Cardiac fibroblast (primary cell): Measurements from ENCODE around the gene KCNMB2.
"Not testable (repeated sequence)": the region's sequence is repeated elsewhere in the genome, so short reads cannot be mapped to it uniquely, and the experiment has no call there.

Source experiments
- DNase-seq, 2 donors: peaks; one replicate each; pipeline versions ENCODE4 v3.0.0 to v3.0.0-alpha.2; 2010; ENCODE audit warnings: low read depth in 2 of 2
- H3K4me3 ChIP-seq, 2 donors: replicated peaks in 1 of 2; 1 replicate in 1 of 2; 2 replicates in 1 of 2; pipeline ENCODE4 v1.5.1; 2011; ENCODE audit warnings: low read depth in 2 of 2, low read length in 2 of 2, mild to moderate bottlenecking in 2 of 2, moderate library complexity in 1 of 2
- CTCF ChIP-seq: IDR thresholded peaks from one replicate; pipeline ENCODE4 v1.5.1; 2011; ENCODE audit warnings: low read depth, mild to moderate bottlenecking, low read length, inconsistent platforms

Gene KCNMB2

DNA sequence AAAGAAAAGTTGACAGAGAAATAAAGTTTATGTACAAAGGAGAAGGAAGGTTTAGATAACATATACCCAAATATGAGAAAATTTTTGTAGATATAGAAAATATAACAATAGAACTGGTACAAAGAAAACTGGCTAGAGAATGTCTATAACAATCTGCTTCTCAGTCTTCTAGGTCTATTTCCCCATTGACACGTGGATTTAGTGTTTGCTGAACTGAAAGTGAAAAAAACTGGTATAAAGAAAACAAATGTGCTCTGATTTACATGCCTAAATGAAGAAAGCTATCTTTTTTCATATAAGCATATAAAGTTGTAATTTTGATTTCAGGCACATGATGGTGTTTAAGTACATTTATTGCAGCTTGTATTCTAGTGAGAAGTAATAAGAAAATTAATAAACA lies 9.8 kb downstream of the KCNMB2 start:
- H3K4me3 ChIP-seq, result no peak overlapping the region
- DNase-seq, result no peak
- no peak for TF ChIP-seq CTCF

DNA sequence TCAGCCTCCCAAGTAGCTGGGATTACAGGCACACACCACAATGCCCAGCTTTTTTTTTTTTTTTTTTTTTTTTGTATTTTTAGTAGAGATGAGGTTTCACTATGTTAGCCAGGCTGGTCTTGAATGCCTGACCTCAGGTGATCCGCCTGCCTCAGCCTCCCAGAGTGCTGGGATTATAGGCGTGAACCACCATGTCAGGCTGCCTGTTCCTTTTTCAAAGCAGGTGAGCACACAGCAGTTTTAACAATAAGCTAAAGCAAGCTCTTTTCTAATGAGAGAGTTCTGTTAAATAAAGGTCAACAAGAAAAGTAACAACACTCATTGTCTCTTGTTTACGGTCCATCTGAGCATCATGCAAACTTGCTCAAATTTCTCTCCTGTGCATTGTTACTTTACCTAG lies 13.2 kb downstream of the KCNMB2 start:
- H3K4me3 ChIP-seq, DNase-seq: not testable (repeated sequence)

- no peak for TF ChIP-seq CTCF
- DNase-seq, result peak; percentile 56 to 64
- no peak overlapping the region for H3K4me3 ChIP-seq
Observed at GRCh38 chr3:178551916-178552321, 15.7 kb downstream of the KCNMB2 start.

- H3K4me3 ChIP-seq, result no peak overlapping the region
- TF ChIP-seq CTCF, result no peak
- DNase-seq, result no peak
Observed at GRCh38 chr3:178558637-178559036, 22.4 kb downstream of the KCNMB2 start.

GRCh38 chr3:178560759-178561158 lies 24.5 kb downstream of the KCNMB2 start:
- no peak overlapping the region for H3K4me3 ChIP-seq
- DNase-seq, result no peak
- no peak for TF ChIP-seq CTCF

DNA sequence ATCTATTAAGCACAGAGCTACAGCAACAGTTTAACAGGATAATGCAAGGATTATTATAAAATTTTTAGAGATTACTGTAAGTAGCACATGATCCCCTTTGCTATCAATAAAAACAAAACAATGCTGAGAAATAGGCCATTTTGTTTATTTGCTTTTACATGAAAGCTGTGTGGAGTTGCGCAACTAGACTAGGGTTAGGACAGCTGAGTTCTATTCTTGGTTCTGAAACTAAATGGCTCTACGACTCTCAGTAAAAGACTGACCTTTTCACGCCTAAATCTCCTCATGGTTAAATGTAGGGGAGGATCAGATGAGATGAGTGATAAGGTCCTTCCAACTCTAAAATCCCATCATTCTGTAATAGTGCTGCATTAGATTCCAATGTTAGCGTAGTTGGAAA lies 25.0 kb downstream of the KCNMB2 start:
- H3K4me3 ChIP-seq, result no peak overlapping the region
- no peak for TF ChIP-seq CTCF
- no peak for DNase-seq

GRCh38 chr3:178562143-178562946 lies 26.1 kb downstream of the KCNMB2 start:
- DNase-seq, result peak; percentile 14 to 40
- H3K4me3 ChIP-seq, result no peak overlapping the region
- no peak for TF ChIP-seq CTCF
